Astrocyte (in vitro differentiated cells and primary cell): ENCODE data around the gene CXCL11. TPM values are rescaled to one million over a fixed set of nuclear protein-coding genes. Genes with fewer than 3 reads are reported as not detected.

Source experiments
- DNase-seq: peaks from one replicate; pipeline ENCODE4 v3.0.0-alpha.2; 2010; ENCODE audit warnings: low read depth
- FAIRE-seq: peaks from 2 replicates; lab custom pipeline; 2011; peaks lifted over from hg19 to GRCh38; lab: Jason Lieb, UNC
- H2AFZ ChIP-seq: 2 replicates; pipeline ENCODE4 v1.6.0; 2012; ENCODE audit warnings: low read depth, low read length, inconsistent platforms
- H3K27ac ChIP-seq: 2 replicates; pipeline ENCODE4 v1.5.1; 2011; ENCODE audit warnings: low read depth, low read length, inconsistent platforms
- H3K27me3 ChIP-seq: 2 replicates; pipeline ENCODE4 v1.6.0; 2011; ENCODE audit warnings: low read length, inconsistent platforms; ENCODE audit not compliant: insufficient read depth
- H3K36me3 ChIP-seq: 2 replicates; pipeline ENCODE4 v1.5.1; 2011; ENCODE audit warnings: low read length, inconsistent platforms; ENCODE audit not compliant: insufficient read depth
- H3K4me1 ChIP-seq: 2 replicates; pipeline ENCODE4 v1.5.1; 2011; ENCODE audit warnings: low read length, inconsistent platforms; ENCODE audit not compliant: insufficient read depth
- H3K4me2 ChIP-seq: 2 replicates; pipeline ENCODE4 v1.6.0; 2012; ENCODE audit warnings: low read length, inconsistent platforms
- H3K4me3 ChIP-seq: 2 replicates; pipeline ENCODE4 v1.5.1; 2011; ENCODE audit warnings: low read depth, mild to moderate bottlenecking, low read length, inconsistent platforms; ENCODE audit not compliant: insufficient read depth
- H3K79me2 ChIP-seq: 2 replicates; pipeline ENCODE4 v1.6.0; 2012; ENCODE audit warnings: mild to moderate bottlenecking, low read length, inconsistent platforms; ENCODE audit not compliant: insufficient read depth
- H3K9ac ChIP-seq: 2 replicates; pipeline ENCODE4 v1.6.0; 2012; ENCODE audit warnings: mild to moderate bottlenecking, low read length, inconsistent platforms
- H3K9me3 ChIP-seq: 2 replicates; pipeline ENCODE4 v1.5.1; 2012; ENCODE audit warnings: low read depth, mild to moderate bottlenecking, low read length, inconsistent platforms; ENCODE audit not compliant: insufficient read depth
- H4K20me1 ChIP-seq: 2 replicates; pipeline ENCODE4 v1.6.0; 2012; ENCODE audit warnings: low read length, inconsistent platforms; ENCODE audit not compliant: insufficient read depth
- H3K27ac Mint-ChIP-seq: one replicate; pipeline ENCODE4 v1.8.0; 2021; ENCODE audit warnings: mild to moderate bottlenecking, mixed read lengths; ENCODE audit not compliant: unreplicated experiment
- H3K27me3 Mint-ChIP-seq: one replicate; pipeline ENCODE4 v1.8.0; 2021; ENCODE audit warnings: low read depth, mixed read lengths; ENCODE audit not compliant: unreplicated experiment
- H3K36me3 Mint-ChIP-seq: one replicate; pipeline ENCODE4 v1.8.0; 2021; ENCODE audit warnings: low read depth, mixed read lengths; ENCODE audit not compliant: unreplicated experiment
- H3K4me1 Mint-ChIP-seq: one replicate; pipeline ENCODE4 v1.8.0; 2021; ENCODE audit warnings: low read depth, mixed read lengths; ENCODE audit not compliant: unreplicated experiment
- H3K4me3 Mint-ChIP-seq: one replicate; pipeline ENCODE4 v1.8.0; 2021; ENCODE audit warnings: mild to moderate bottlenecking, moderate library complexity, mixed read lengths; ENCODE audit not compliant: unreplicated experiment
- H3K9me3 Mint-ChIP-seq: one replicate; pipeline ENCODE4 v1.8.0; 2021; ENCODE audit warnings: mild to moderate bottlenecking, mixed read lengths; ENCODE audit not compliant: unreplicated experiment
- EZH2 ChIP-seq: IDR thresholded peaks from 2 replicates; pipeline ENCODE4 v1.6.1; 2012; ENCODE audit warnings: mild to moderate bottlenecking, low read length, inconsistent platforms; ENCODE audit not compliant: insufficient read depth
- total RNA-seq: library from RNA; stranded (reverse); gene quantifications from 2 replicates; pipeline ENCODE4 v1.2.1, GENCODE V29; 2021
- TF ChIP-seq, protein P1 (sequence below): IDR thresholded peaks from 2 replicates; pipeline ENCODE4 v1.5.1; 2011; ENCODE audit warnings: low read depth, mild to moderate bottlenecking, inconsistent platforms, low read length, moderate library complexity; ENCODE audit not compliant: insufficient read depth

Gene CXCL11
- total RNA-seq, 1 donor from 2014 or later = 5.8 TPM

DNA sequence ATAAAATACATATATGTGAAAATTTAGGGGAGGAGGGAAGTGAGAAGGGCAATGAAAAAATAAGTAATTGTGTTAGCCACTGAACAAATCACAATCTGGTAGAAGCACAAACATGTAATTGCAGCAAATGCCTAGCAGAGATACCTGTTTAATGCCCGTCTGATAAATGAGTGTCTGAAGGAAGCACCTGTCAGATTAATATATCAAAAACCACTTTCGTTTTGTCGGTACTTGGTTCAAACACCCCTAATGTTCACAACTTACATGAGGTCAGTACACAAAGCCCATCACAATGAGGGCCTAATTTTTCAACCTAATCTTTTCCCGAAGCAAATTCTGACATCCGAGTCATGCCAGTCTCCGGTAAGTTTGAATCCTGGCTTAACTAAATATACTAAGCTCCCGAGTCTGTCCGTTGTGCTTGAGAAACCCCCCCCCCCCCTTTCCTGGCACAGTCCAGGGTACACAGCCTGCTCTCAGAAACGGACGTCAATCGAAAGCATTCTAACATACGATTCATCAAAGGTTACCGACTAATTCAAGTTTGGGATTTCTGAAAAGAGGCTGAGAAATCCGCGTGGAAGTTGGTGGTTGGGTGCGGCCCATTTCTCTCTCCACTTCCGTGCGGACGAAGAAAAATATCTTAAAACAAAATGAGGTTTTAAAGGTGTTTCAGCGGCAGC lies 45.9 kb downstream of the CXCL11 start:
- peaks cover 3% of the 10 kb centered on the region for H3K36me3 Mint-ChIP-seq
- peak overlapping the region; percentile 95 for H3K4me3 Mint-ChIP-seq
- Histone ChIP-seq H3K9me3 (no peaks in the 10 kb centered on the region), H3K4me1 (peaks cover 9% of the 10 kb centered on the region), H3K79me2 (peaks cover 58% of the 10 kb centered on the region), H3K4me3 (peak overlapping the region; percentile 92), H2AFZ (peak overlapping the region; percentile 87), H4K20me1 (peaks cover 42% of the 10 kb centered on the region), H3K4me2 (peak overlapping the region; percentile 89), H3K9ac (peak overlapping the region; percentile 91), H3K27ac (peak overlapping the region; percentile 79), H3K27me3 (no peaks in the 10 kb centered on the region), H3K36me3 (no peaks in the 10 kb centered on the region)
- peak overlapping the region; percentile 83 for H3K27ac Mint-ChIP-seq
- H3K9me3 Mint-ChIP-seq = no peaks in the 10 kb centered on the region
- TF ChIP-seq EZH2 = no peak
- TF ChIP-seq, protein P1, sequence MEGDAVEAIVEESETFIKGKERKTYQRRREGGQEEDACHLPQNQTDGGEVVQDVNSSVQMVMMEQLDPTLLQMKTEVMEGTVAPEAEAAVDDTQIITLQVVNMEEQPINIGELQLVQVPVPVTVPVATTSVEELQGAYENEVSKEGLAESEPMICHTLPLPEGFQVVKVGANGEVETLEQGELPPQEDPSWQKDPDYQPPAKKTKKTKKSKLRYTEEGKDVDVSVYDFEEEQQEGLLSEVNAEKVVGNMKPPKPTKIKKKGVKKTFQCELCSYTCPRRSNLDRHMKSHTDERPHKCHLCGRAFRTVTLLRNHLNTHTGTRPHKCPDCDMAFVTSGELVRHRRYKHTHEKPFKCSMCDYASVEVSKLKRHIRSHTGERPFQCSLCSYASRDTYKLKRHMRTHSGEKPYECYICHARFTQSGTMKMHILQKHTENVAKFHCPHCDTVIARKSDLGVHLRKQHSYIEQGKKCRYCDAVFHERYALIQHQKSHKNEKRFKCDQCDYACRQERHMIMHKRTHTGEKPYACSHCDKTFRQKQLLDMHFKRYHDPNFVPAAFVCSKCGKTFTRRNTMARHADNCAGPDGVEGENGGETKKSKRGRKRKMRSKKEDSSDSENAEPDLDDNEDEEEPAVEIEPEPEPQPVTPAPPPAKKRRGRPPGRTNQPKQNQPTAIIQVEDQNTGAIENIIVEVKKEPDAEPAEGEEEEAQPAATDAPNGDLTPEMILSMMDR = no peak
- H3K4me1 Mint-ChIP-seq = peaks cover 14% of the 10 kb centered on the region
- no peak for FAIRE-seq
- H3K27me3 Mint-ChIP-seq = no peaks in the 10 kb centered on the region
- DNase-seq = no peak

DNA sequence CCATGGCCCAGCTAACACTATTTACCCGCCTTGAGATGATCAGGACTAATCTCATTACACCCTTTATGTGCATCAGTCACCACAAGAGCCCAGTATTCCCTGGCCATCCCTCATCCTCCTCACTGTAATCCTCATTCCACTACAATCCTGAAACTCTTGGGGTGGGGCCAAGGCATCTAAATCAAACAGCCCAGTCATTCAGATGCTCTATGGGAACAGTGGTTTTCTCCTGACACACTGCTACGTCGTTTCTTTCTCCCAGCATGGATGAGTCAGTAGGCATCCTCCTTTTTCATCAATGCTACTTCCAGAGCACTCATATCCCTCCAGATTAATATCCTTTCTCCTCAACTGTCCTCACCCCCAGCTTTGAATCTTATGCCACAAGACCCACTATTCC lies 50.8 kb downstream of the CXCL11 start:
- no peak overlapping the region for H3K4me3 Mint-ChIP-seq
- Histone ChIP-seq H3K4me2 (peak overlapping the region; percentile 27), H4K20me1 (peaks cover 68% of the 10 kb centered on the region), H3K79me2 (peaks cover 88% of the 10 kb centered on the region), H3K36me3 (peaks cover 11% of the 10 kb centered on the region), H2AFZ (no peak overlapping the region), H3K4me1 (peaks cover 12% of the 10 kb centered on the region), H3K27me3 (no peaks in the 10 kb centered on the region), H3K9ac (peak overlapping the region; percentile 32), H3K27ac (peak overlapping the region; percentile 61), H3K4me3 (no peak overlapping the region), H3K9me3 (no peaks in the 10 kb centered on the region)
- H3K9me3 Mint-ChIP-seq = no peaks in the 10 kb centered on the region
- peaks cover 14% of the 10 kb centered on the region for H3K4me1 Mint-ChIP-seq
- TF ChIP-seq, protein P1 = no peak
- no peak for TF ChIP-seq EZH2
- H3K27me3 Mint-ChIP-seq = no peaks in the 10 kb centered on the region
- no peak overlapping the region for H3K27ac Mint-ChIP-seq
- peak; percentile 94 for FAIRE-seq
- peaks cover 3% of the 10 kb centered on the region for H3K36me3 Mint-ChIP-seq
- DNase-seq = peak; percentile 89

Other genes with a start within 250 kb of the CXCL11 start
- not detected in 2 replicates for gene PPEF2, start 133.6 kb downstream of the CXCL11 start, total RNA-seq
- gene NAAA, start 95.1 kb downstream of the CXCL11 start, total RNA-seq = 13.5 and 15.9 TPM in 2 replicates
- 58.2 and 59.1 TPM in 2 replicates for gene SDAD1, start 45.1 kb downstream of the CXCL11 start, total RNA-seq
- not detected in 2 replicates for gene CXCL9, start 28.6 kb downstream of the CXCL11 start, total RNA-seq
- gene CXCL10, start 12.6 kb downstream of the CXCL11 start, total RNA-seq = 12.9 and 16.6 TPM in 2 replicates
- gene ART3, start 38.6 kb upstream of the CXCL11 start, total RNA-seq = not detected in 2 replicates
- 30.4 and 34.2 TPM in 2 replicates for gene NUP54, start 112.3 kb upstream of the CXCL11 start, total RNA-seq
- 172 and 211 TPM in 2 replicates for gene SCARB2, start 177.8 kb upstream of the CXCL11 start, total RNA-seq
- 0.54 and 0.84 TPM in 2 replicates for gene FAM47E, start 215.7 kb upstream of the CXCL11 start, total RNA-seq